Measurements from ENCODE around the gene ADRA2B. TPM values are rescaled to one million over a fixed set of nuclear protein-coding genes. Genes with fewer than 3 reads are reported as not detected.
A peak's percentile ranks its signal among the peaks of the same experiment; 100 is the strongest.

ADRA2B gene
- total RNA-seq, 1 donor from 2014 or later: 0.32 TPM

GRCh38 chr2:96139181-96139758, 22.9 kb upstream of the ADRA2B start:
- no peak overlapping the region for H3K4me3 ChIP-seq
- H3K36me3 ChIP-seq: no peaks in the 10 kb centered on the region
- ATAC-seq: no peak
- no peak for TF ChIP-seq CTCF (IDR thresholded peaks at IDR 0.05)
- no peak overlapping the region for H3K27ac ChIP-seq
- H3K4me1 ChIP-seq: peaks cover 3% of the 10 kb centered on the region
- peaks cover 13% of the 10 kb centered on the region for H3K27me3 ChIP-seq (ENCODE audit: low read depth)
- no peak for DNase-seq
- H3K9me3 ChIP-seq: no peaks in the 10 kb centered on the region
- intact Hi-C loops (cut with DNase I): no loop called here

GRCh38 chr2:96138179-96139145, 22.1 kb upstream of the ADRA2B start, which contains the start of gene ASTL:
TSS of gene ASTL (minus strand) at chr2:96138502. CDS start at chr2:96138436, 66 bp downstream.
- DNase-seq (peak; percentile 78), ATAC-seq (peak; percentile 68 to 78)
- no peaks in the 10 kb centered on the region for H3K4me1 ChIP-seq
- intact Hi-C loops (cut with DNase I): no loop called here
- no peaks in the 10 kb centered on the region for H3K9me3 ChIP-seq
- peak within 1 kb of the TSS; percentile 16 for H3K4me3 ChIP-seq
- peak; percentile 50 for TF ChIP-seq CTCF (IDR thresholded peaks at IDR 0.05)
- H3K27ac ChIP-seq: no peak within 1 kb of the TSS
- peaks cover 11% of the 10 kb centered on the region for H3K27me3 ChIP-seq (ENCODE audit: low read depth)
- no peaks in the 10 kb centered on the region for H3K36me3 ChIP-seq

GRCh38 chr2:96137321-96138178, 21.2 kb upstream of the ADRA2B start:
- H3K4me1 ChIP-seq: no peaks in the 10 kb centered on the region
- H3K27ac ChIP-seq: no peak overlapping the region
- intact Hi-C loops (cut with DNase I): no loop called here
- no peak for DNase-seq
- ATAC-seq: peak in 1 of 2 donors; percentile 5
- no peak overlapping the region for H3K4me3 ChIP-seq
- no peaks in the 10 kb centered on the region for H3K9me3 ChIP-seq
- TF ChIP-seq CTCF (IDR thresholded peaks at IDR 0.05): no peak
- H3K36me3 ChIP-seq: no peaks in the 10 kb centered on the region
- peaks cover 8% of the 10 kb centered on the region for H3K27me3 ChIP-seq (ENCODE audit: low read depth)

- no peak overlapping the region for H3K4me3 ChIP-seq
- H3K9me3 ChIP-seq: no peaks in the 10 kb centered on the region
- no peaks in the 10 kb centered on the region for H3K36me3 ChIP-seq
- TF ChIP-seq CTCF (IDR thresholded peaks at IDR 0.05): no peak
- intact Hi-C loops (cut with DNase I): no loop called here
- ATAC-seq: no peak
- no peak overlapping the region for H3K27ac ChIP-seq
- no peaks in the 10 kb centered on the region for H3K4me1 ChIP-seq
- no peak for DNase-seq
- peaks cover 8% of the 10 kb centered on the region for H3K27me3 ChIP-seq (ENCODE audit: low read depth)
These were observed 19.9 kb upstream of the ADRA2B start for GRCh38 chr2:96136129-96136720.

- Histone ChIP-seq H3K27ac (no peak overlapping the region), H3K27me3 (ENCODE audit: low read depth) (peaks cover 8% of the 10 kb centered on the region), H3K4me3 (no peak overlapping the region), H3K4me1 (no peaks in the 10 kb centered on the region), H3K36me3 (no peaks in the 10 kb centered on the region), H3K9me3 (no peaks in the 10 kb centered on the region)
- intact Hi-C loops (cut with DNase I): no loop called here
- no peak for DNase-seq
- no peak for TF ChIP-seq CTCF (IDR thresholded peaks at IDR 0.05)
- ATAC-seq: no peak
These were observed 19.2 kb upstream of the ADRA2B start for GRCh38 chr2:96135621-96136020.

Measured in lower lobe of right lung (tissue), 2 donors.